T-helper 1 cell treated with Interleukin-12 subunit alpha and Interleukin-12 subunit beta and Interleukin-4 antibody, amounts not matched to agents 30 μg/mL and 1 μg/mL, for 36 hours (primary cell): ENCODE results near the gene SF3A1.
"Not testable (repeated sequence)": the region's sequence is repeated elsewhere in the genome, so short reads cannot be mapped to it uniquely, and the experiment has no call there.

ENCODE experiments used
- H3K27ac Mint-ChIP-seq: one replicate; pipeline ENCODE4 v1.8.0; 2021; ENCODE audit warnings: mild to moderate bottlenecking, mixed read lengths
- H3K27me3 Mint-ChIP-seq: one replicate; pipeline ENCODE4 v1.8.0; 2021; ENCODE audit warnings: low read depth, mixed read lengths
- H3K36me3 Mint-ChIP-seq: one replicate; pipeline ENCODE4 v1.8.0; 2021; ENCODE audit warnings: low read depth, mixed read lengths
- H3K4me1 Mint-ChIP-seq: one replicate; pipeline ENCODE4 v1.8.0; 2021; ENCODE audit warnings: low read depth, mixed read lengths
- H3K4me3 Mint-ChIP-seq: one replicate; pipeline ENCODE4 v1.8.0; 2021; ENCODE audit warnings: mild to moderate bottlenecking, moderate library complexity, mixed read lengths
- H3K9me3 Mint-ChIP-seq: one replicate; pipeline ENCODE4 v1.8.0; 2021; ENCODE audit warnings: mixed read lengths

Gene SF3A1

GRCh38 chr22:30356449-30357235 is at the start of gene SF3A1, which contains the start of gene CCDC157:
SF3A1 (minus strand) TSS chr22:30356894; CDS start chr22:30356792, 102 bp downstream.
CCDC157 (plus strand) TSS chr22:30357007; CDS start chr22:30366001, 8,994 bp downstream.
- Mint-ChIP-seq H3K4me1 (peaks cover 26% of the 10 kb centered on the region), H3K27ac (peak within 1 kb of the TSS; percentile 86), H3K4me3 (peak within 1 kb of the TSS; percentile 91), H3K9me3 (no peaks in the 10 kb centered on the region), H3K36me3 (peaks cover 23% of the 10 kb centered on the region), H3K27me3 (peaks cover 5% of the 10 kb centered on the region)

DNA sequence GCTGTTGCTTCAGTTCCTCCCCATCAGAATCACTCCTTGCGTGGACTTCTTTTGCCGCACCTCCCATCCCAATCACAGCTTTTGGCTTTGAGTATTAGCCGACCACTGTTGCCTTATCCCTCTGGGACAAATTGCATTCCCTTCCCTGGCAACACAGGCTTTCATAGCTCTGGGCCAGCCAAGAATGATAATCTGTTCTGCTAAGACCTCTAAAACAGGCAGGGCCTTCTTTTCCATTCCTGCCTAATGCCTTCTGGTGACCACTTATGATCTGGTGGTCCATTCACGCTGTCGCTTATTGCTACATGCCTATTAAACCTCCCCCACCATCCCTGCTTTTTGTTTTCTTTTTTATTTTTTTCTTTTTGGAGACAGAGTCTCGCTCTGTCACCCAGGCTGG is 49.7 kb upstream of the SF3A1 start:
- Mint-ChIP-seq H3K36me3 (peaks cover 22% of the 10 kb centered on the region), H3K27me3 (no peaks in the 10 kb centered on the region), H3K27ac (no peak overlapping the region), H3K4me3 (no peak overlapping the region), H3K9me3 (no peaks in the 10 kb centered on the region), H3K4me1 (peaks cover 20% of the 10 kb centered on the region)

GRCh38 chr22:30405731-30406130 is 49.0 kb upstream of the SF3A1 start:
- no peaks in the 10 kb centered on the region for H3K27me3 Mint-ChIP-seq
- no peak overlapping the region for H3K4me3 Mint-ChIP-seq
- H3K9me3 Mint-ChIP-seq: no peaks in the 10 kb centered on the region
- H3K4me1 Mint-ChIP-seq: peaks cover 20% of the 10 kb centered on the region
- H3K27ac Mint-ChIP-seq: no peak overlapping the region
- H3K36me3 Mint-ChIP-seq: peaks cover 15% of the 10 kb centered on the region

DNA sequence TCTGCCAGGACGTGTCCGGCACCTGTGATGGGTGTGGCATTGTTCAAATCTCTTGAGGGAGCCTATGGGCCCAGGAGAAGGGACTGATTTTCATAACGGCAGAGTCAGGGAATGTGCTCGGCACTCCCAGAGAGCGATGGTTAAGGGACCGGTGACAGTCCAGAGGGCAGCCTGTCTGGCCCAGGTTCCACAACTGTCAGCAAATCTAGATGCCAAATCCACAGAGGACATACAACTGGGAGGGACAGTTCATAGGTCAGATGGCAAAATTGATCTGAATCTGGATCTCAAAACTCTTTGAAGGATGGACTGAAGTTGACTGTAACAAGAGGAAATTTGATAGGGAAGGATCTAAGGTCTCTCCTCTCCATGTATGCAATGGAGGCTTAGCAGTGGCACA is 47.6 kb upstream of the SF3A1 start:
- H3K9me3 Mint-ChIP-seq: no peaks in the 10 kb centered on the region
- H3K36me3 Mint-ChIP-seq: peaks cover 11% of the 10 kb centered on the region
- H3K27ac Mint-ChIP-seq: no peak overlapping the region
- H3K4me1 Mint-ChIP-seq: peaks cover 19% of the 10 kb centered on the region
- no peak overlapping the region for H3K4me3 Mint-ChIP-seq
- no peaks in the 10 kb centered on the region for H3K27me3 Mint-ChIP-seq

DNA sequence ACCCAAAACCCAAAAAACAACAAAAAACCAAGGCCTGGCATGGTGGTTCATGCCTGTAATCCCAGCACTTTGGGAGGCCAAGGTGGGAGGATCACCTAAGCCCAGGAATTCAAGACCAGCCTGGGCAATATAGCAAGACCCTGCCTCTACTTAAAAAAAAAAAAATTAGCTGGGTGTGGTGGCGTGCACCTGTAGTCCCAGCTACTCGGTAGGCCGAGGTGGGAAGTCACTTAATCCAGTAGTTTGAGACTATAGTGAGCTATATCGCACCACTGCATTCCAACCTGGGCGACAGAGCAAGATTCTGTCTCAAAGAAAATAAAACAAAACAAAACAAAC is 46.0 kb upstream of the SF3A1 start:
- H3K36me3 Mint-ChIP-seq, H3K4me3 Mint-ChIP-seq, H3K27me3 Mint-ChIP-seq, H3K9me3 Mint-ChIP-seq, H3K27ac Mint-ChIP-seq: not testable (repeated sequence)
- H3K4me1 Mint-ChIP-seq: peaks cover 23% of the 10 kb centered on the region

- Mint-ChIP-seq H3K36me3 (peaks cover 10% of the 10 kb centered on the region), H3K27me3 (no peaks in the 10 kb centered on the region), H3K4me1 (peaks cover 25% of the 10 kb centered on the region), H3K4me3 (no peak overlapping the region), H3K9me3 (no peaks in the 10 kb centered on the region), H3K27ac (no peak overlapping the region)
Observed at GRCh38 chr22:30402028-30402765, 45.5 kb upstream of the SF3A1 start.

GRCh38 chr22:30401024-30401423 is 44.3 kb upstream of the SF3A1 start:
- not testable (repeated sequence) for H3K4me3 Mint-ChIP-seq, H3K36me3 Mint-ChIP-seq, H3K9me3 Mint-ChIP-seq, H3K27me3 Mint-ChIP-seq, H3K27ac Mint-ChIP-seq
- H3K4me1 Mint-ChIP-seq: peaks cover 32% of the 10 kb centered on the region

GRCh38 chr22:30400159-30400558 is 43.5 kb upstream of the SF3A1 start:
- Mint-ChIP-seq H3K4me1 (peaks cover 36% of the 10 kb centered on the region), H3K4me3 (no peak overlapping the region), H3K27me3 (no peaks in the 10 kb centered on the region)

DNA sequence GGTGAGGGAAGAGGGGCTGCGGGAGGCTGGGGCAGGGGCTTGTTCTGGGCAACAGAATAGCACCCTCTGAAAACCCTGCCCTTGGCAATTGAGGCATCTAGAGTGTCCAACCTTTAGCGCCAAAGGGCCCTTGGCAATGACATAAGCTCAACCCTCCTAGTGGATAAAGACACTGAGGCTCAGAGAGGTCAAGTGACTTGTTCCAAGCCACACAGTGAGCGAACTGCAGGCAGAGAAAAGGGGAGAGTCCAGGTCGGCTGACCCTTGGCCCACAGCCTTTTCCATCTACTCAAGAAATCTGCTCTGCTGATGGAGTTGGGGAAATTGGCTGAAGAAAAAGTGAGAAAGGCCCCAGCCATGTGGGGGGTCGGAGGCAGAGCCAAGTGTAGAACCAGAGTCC is 43.0 kb upstream of the SF3A1 start:
- no peak overlapping the region for H3K4me3 Mint-ChIP-seq
- H3K4me1 Mint-ChIP-seq: peaks cover 36% of the 10 kb centered on the region
- no peaks in the 10 kb centered on the region for H3K27me3 Mint-ChIP-seq
- no peak overlapping the region for H3K27ac Mint-ChIP-seq
- H3K9me3 Mint-ChIP-seq: no peaks in the 10 kb centered on the region
- peaks cover 7% of the 10 kb centered on the region for H3K36me3 Mint-ChIP-seq

More at GRCh38 chr22:30400159-30400558, 43.5 kb upstream of the SF3A1 start:
- no peak overlapping the region for H3K27ac Mint-ChIP-seq
- H3K9me3 Mint-ChIP-seq: no peaks in the 10 kb centered on the region
- peaks cover 7% of the 10 kb centered on the region for H3K36me3 Mint-ChIP-seq

DNA sequence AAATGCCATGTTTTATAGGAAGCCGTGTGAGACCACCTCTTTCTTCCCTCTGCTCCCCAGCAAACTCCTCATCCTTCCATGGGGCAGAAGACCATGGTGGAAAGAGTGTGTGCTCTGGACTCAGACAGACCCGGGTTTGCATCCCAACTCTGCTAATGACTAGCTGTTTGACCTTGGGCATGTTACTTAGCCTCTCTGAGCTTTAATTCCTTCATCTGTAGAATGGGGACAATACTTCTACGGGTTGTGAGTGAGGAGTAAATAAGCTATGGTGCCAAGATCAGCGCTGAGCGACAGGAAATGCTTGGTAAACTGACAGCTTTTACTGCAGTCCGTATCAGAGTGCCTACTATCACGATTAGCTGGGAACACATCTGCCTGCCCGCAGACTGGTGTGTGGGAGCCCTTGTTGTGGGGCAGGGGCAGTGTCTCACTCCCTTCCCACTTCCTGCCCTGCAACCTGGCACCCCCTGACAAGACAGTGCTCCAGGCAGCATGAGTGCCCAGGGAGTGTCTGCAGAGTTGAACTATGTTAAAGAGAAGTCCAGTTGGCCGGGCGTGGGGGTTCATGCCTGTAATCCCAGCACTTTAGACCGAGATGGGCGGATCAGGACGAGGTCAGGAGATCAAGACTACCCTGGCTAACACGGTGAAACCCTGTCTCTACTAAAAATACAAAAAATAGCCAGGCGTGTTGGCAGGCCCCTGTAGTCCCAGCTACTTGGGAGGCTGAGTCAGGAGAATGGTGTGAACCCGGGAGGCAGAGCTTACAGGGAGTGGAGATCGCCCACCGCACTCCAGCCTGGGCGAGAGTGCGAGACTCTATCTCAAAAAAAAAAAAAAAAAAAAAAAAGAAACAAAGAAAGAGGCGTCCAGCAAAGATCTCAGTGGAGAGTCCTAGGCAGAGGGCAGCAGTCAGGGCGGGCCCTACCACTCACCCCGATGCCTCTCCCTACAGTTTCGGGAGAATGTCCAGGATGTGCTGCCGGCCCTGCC is 42.3 kb upstream of the SF3A1 start:
- Mint-ChIP-seq H3K36me3 (peaks cover 5% of the 10 kb centered on the region), H3K27ac (peak overlapping the region; percentile 5), H3K4me3 (peak overlapping the region; percentile 84), H3K27me3 (no peaks in the 10 kb centered on the region), H3K4me1 (peaks cover 36% of the 10 kb centered on the region), H3K9me3 (no peaks in the 10 kb centered on the region)

DNA sequence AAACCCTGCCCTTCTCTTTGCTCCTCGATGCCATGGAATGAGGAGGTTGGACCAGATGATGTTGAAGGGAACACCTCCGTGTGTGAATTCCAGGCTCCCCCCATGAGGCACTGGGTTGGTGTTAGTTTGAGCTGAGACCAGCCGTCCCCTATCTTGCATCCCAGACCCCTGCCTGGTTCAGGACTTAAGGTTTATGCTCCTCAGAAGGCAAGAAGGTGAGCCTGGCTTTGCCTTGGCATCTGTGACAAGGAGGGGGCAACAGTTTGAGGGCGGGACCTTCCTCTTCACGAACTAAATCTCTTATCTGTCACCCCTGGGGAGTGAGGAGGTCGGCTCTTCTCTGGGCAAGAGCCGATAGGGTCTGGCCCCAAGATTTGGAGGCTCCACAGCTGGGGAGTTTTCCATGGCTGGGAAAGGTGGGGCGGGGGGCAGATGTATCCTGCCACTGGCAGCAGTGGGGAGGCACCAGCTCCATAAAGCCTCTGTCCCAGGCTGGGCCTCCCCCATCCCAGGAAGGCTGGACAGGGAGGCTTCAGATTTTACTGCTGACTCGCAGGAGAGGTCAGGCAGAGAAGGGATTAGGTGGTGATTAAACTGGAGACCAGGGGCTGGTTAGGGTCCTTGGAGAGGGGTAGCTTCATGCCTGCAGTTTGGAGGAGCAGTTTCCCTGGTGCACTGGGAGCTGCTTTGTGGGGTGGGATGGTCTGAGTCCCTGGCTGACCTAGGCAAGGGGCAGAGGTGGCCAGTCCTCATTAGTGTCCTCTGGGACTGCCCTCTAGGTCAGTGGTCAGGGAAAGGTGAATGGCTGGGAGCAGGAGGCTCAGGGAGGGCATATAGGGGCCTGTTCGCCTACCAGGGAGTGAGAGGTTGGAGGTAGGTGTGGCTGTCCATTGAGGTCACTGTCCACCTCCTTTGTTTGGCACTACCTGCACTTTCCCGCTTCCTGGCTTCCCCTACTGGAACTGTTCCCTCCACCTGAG is 41.3 kb upstream of the SF3A1 start:
- H3K27ac Mint-ChIP-seq: no peak overlapping the region
- no peaks in the 10 kb centered on the region for H3K27me3 Mint-ChIP-seq
- H3K4me3 Mint-ChIP-seq: peak overlapping the region; percentile 84
- peaks cover 4% of the 10 kb centered on the region for H3K36me3 Mint-ChIP-seq
- H3K4me1 Mint-ChIP-seq: peaks cover 43% of the 10 kb centered on the region
- H3K9me3 Mint-ChIP-seq: no peaks in the 10 kb centered on the region

- peak within 1 kb of the TSS; percentile 84 for H3K4me3 Mint-ChIP-seq
- no peaks in the 10 kb centered on the region for H3K27me3 Mint-ChIP-seq
- H3K4me1 Mint-ChIP-seq: peaks cover 43% of the 10 kb centered on the region
- H3K27ac Mint-ChIP-seq: peak within 1 kb of the TSS; percentile 36
- no peaks in the 10 kb centered on the region for H3K9me3 Mint-ChIP-seq
- peaks cover 4% of the 10 kb centered on the region for H3K36me3 Mint-ChIP-seq
Observed at GRCh38 chr22:30396871-30397655, 40.4 kb upstream of the SF3A1 start, which contains the start of gene SEC14L2. SEC14L2 (plus strand) TSS chr22:30397018; CDS start chr22:30397117, 99 bp downstream.

- no peaks in the 10 kb centered on the region for H3K9me3 Mint-ChIP-seq
- H3K27me3 Mint-ChIP-seq: no peaks in the 10 kb centered on the region
- H3K27ac Mint-ChIP-seq: no peak overlapping the region
- peak overlapping the region; percentile 11 for H3K4me3 Mint-ChIP-seq
- H3K4me1 Mint-ChIP-seq: peaks cover 48% of the 10 kb centered on the region
- peaks cover 3% of the 10 kb centered on the region for H3K36me3 Mint-ChIP-seq
Observed at GRCh38 chr22:30393885-30394284, 37.2 kb upstream of the SF3A1 start.
